Measurements from ENCODE around the gene RAB8B. TPM values are rescaled to one million over a fixed set of nuclear protein-coding genes. Genes with fewer than 3 reads are reported as not detected.

RAB8B gene
- total and polyA plus RNA-seq, 9 of the 15 experiments (the other 6 are each of a cell fraction or from before 2014, with no cell fraction given): 7.8 to 32.1 (median 24.2) TPM

GRCh38 chr15:63185206-63185605, 4.2 kb upstream of the RAB8B start (continued):
- TF ChIP-seq, protein P1, sequence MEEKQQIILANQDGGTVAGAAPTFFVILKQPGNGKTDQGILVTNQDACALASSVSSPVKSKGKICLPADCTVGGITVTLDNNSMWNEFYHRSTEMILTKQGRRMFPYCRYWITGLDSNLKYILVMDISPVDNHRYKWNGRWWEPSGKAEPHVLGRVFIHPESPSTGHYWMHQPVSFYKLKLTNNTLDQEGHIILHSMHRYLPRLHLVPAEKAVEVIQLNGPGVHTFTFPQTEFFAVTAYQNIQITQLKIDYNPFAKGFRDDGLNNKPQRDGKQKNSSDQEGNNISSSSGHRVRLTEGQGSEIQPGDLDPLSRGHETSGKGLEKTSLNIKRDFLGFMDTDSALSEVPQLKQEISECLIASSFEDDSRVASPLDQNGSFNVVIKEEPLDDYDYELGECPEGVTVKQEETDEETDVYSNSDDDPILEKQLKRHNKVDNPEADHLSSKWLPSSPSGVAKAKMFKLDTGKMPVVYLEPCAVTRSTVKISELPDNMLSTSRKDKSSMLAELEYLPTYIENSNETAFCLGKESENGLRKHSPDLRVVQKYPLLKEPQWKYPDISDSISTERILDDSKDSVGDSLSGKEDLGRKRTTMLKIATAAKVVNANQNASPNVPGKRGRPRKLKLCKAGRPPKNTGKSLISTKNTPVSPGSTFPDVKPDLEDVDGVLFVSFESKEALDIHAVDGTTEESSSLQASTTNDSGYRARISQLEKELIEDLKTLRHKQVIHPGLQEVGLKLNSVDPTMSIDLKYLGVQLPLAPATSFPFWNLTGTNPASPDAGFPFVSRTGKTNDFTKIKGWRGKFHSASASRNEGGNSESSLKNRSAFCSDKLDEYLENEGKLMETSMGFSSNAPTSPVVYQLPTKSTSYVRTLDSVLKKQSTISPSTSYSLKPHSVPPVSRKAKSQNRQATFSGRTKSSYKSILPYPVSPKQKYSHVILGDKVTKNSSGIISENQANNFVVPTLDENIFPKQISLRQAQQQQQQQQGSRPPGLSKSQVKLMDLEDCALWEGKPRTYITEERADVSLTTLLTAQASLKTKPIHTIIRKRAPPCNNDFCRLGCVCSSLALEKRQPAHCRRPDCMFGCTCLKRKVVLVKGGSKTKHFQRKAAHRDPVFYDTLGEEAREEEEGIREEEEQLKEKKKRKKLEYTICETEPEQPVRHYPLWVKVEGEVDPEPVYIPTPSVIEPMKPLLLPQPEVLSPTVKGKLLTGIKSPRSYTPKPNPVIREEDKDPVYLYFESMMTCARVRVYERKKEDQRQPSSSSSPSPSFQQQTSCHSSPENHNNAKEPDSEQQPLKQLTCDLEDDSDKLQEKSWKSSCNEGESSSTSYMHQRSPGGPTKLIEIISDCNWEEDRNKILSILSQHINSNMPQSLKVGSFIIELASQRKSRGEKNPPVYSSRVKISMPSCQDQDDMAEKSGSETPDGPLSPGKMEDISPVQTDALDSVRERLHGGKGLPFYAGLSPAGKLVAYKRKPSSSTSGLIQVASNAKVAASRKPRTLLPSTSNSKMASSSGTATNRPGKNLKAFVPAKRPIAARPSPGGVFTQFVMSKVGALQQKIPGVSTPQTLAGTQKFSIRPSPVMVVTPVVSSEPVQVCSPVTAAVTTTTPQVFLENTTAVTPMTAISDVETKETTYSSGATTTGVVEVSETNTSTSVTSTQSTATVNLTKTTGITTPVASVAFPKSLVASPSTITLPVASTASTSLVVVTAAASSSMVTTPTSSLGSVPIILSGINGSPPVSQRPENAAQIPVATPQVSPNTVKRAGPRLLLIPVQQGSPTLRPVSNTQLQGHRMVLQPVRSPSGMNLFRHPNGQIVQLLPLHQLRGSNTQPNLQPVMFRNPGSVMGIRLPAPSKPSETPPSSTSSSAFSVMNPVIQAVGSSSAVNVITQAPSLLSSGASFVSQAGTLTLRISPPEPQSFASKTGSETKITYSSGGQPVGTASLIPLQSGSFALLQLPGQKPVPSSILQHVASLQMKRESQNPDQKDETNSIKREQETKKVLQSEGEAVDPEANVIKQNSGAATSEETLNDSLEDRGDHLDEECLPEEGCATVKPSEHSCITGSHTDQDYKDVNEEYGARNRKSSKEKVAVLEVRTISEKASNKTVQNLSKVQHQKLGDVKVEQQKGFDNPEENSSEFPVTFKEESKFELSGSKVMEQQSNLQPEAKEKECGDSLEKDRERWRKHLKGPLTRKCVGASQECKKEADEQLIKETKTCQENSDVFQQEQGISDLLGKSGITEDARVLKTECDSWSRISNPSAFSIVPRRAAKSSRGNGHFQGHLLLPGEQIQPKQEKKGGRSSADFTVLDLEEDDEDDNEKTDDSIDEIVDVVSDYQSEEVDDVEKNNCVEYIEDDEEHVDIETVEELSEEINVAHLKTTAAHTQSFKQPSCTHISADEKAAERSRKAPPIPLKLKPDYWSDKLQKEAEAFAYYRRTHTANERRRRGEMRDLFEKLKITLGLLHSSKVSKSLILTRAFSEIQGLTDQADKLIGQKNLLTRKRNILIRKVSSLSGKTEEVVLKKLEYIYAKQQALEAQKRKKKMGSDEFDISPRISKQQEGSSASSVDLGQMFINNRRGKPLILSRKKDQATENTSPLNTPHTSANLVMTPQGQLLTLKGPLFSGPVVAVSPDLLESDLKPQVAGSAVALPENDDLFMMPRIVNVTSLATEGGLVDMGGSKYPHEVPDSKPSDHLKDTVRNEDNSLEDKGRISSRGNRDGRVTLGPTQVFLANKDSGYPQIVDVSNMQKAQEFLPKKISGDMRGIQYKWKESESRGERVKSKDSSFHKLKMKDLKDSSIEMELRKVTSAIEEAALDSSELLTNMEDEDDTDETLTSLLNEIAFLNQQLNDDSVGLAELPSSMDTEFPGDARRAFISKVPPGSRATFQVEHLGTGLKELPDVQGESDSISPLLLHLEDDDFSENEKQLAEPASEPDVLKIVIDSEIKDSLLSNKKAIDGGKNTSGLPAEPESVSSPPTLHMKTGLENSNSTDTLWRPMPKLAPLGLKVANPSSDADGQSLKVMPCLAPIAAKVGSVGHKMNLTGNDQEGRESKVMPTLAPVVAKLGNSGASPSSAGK (IDR thresholded peaks at IDR 0.05): no peak
- TF ChIP-seq MAFG (tag; conservative IDR thresholded peaks at IDR 0.05) (0 out of 2 replicates have a peak, but pooled peaks have one; percentile 17), SAFB (IDR thresholded peaks at IDR 0.05; ENCODE audit: borderline replicate concordance, low read depth, low read length) (no peak), NFE2 (IDR thresholded peaks at IDR 0.05; ENCODE audit: low read depth) (peak; percentile 36; the same call in 1 of the 2 replicates), E2F6 (IDR thresholded peaks at IDR 0.05; ENCODE audit: borderline replicate concordance in 1 of 2, extremely low read depth in 1 of 2, insufficient read depth in 1 of 2, insufficient read length in 1 of 2, low read depth in 1 of 2, low read length in 1 of 2, poor library complexity in 1 of 2, severe bottlenecking in 1 of 2) (no peak), KHSRP (IDR thresholded peaks at IDR 0.05) (no peak), FOSL1 (tag; conservative IDR thresholded peaks at IDR 0.05) (0 out of 2 replicates have a peak, but pooled peaks have one; percentile 19), EWSR1 (IDR thresholded peaks at IDR 0.05; ENCODE audit: borderline replicate concordance, low read depth, partially characterized antibody) (no peak), EGR1 (conservative IDR thresholded peaks at IDR 0.05) (no peak), KAT8 (IDR thresholded peaks at IDR 0.05; ENCODE audit: low read depth) (no peak), NFE2L1 (tag; IDR thresholded peaks at IDR 0.05; ENCODE audit: borderline replicate concordance, low read depth) (no peak), ZFP36 (IDR thresholded peaks at IDR 0.05; ENCODE audit: low read depth, low read length, partially characterized antibody) (no peak)
